ENCODE measurements around the gene PLEKHA6. TPM values are rescaled to one million over a fixed set of nuclear protein-coding genes. Genes with fewer than 3 reads are reported as not detected.

Gene PLEKHA6
- total and polyA plus RNA-seq, 2 of the 4 experiments (the other 2 are of a cell fraction): 8.2 to 19.9 TPM

GRCh38 chr1:204266504-204267034, 93.2 kb downstream of the PLEKHA6 start:
- Histone ChIP-seq H3K56ac (ENCODE audit: extremely low read depth, insufficient read depth, low read length) (no peak overlapping the region), H3K9me1 (ENCODE audit: insufficient read depth, low read length) (peaks cover 8% of the 10 kb centered on the region; the same call in 1 of the 2 replicates), H3K27ac (ENCODE audit: insufficient read depth, low read length) (no peak overlapping the region), H4K20me1 (ENCODE audit: insufficient read depth, low read length) (no peaks in the 10 kb centered on the region), H3K9me3 (ENCODE audit: control insufficient read depth, insufficient read depth, low read length) (no peaks in the 10 kb centered on the region), H3K14ac (replicated peaks; ENCODE audit: low read depth, low read length) (no peak overlapping the region; the same call in 1 of the 2 replicates), H2BK20ac (ENCODE audit: low read depth, low read length) (no peak overlapping the region), H2AK5ac (ENCODE audit: low read depth, low read length) (peak overlapping the region; percentile 44; the same call in 1 of the 2 replicates), H3K27me3 (ENCODE audit: control insufficient read depth, insufficient read depth, low read length) (no peaks in the 10 kb centered on the region), H4K5ac (ENCODE audit: low read depth, low read length) (no peak overlapping the region), H2BK5ac (ENCODE audit: low read depth, low read length, poor library complexity, severe bottlenecking) (no peak overlapping the region), H2BK120ac (ENCODE audit: low read depth, low read length) (no peak overlapping the region), H4K8ac (ENCODE audit: low read depth in 2 of 2, low read length in 2 of 2) (no peak overlapping the region), H4K91ac (ENCODE audit: insufficient read depth, low read depth, low read length) (no peak overlapping the region), H3K36me3 (ENCODE audit: control insufficient read depth, insufficient read depth, low read length) (peaks cover 33% of the 10 kb centered on the region), H3K4me3 (ENCODE audit: insufficient read depth, low read depth, low read length) (no peak overlapping the region), H2BK15ac (ENCODE audit: low read depth, low read length) (no peak overlapping the region), H3K9ac (ENCODE audit: low read depth, low read length) (no peak overlapping the region), H2AFZ (replicated peaks; ENCODE audit: low read length, poor library complexity) (no peak overlapping the region), H3K4me1 (ENCODE audit: control insufficient read depth, insufficient read depth, low read length) (peaks cover 13% of the 10 kb centered on the region), H3K23ac (ENCODE audit: low read depth, low read length) (no peak overlapping the region; the same call in 1 of the 2 replicates), H3K18ac (ENCODE audit: low read depth, low read length) (no peak overlapping the region), H3K4ac (ENCODE audit: low read depth, low read length) (no peak overlapping the region), H3K4me2 (ENCODE audit: low read depth, low read length) (no peak overlapping the region), H3K79me1 (ENCODE audit: low read depth in 1 of 2, low read length in 2 of 2) (no peaks in the 10 kb centered on the region), H2AK9ac (replicated peaks; ENCODE audit: low read depth, low read length, poor library complexity) (peak overlapping the region; percentile 49)
- POLR2A ChIA-PET (ENCODE audit: unreplicated experiment): no interaction called here
- intact Hi-C loops (cut with micrococcal nuclease): no loop called here
- BruUV-seq (replicated peaks): no TSS peak
- no peak for TF ChIP-seq CTCF (conservative IDR thresholded peaks at IDR 0.05; ENCODE audit: low read depth, low read length)
- TF ChIP-seq SMC3 (IDR thresholded peaks at IDR 0.05; ENCODE audit: low read depth, low read length): no peak
- no peak for TF ChIP-seq RCOR1 (IDR thresholded peaks at IDR 0.05; ENCODE audit: insufficient replicate concordance, low read length)
- TF ChIP-seq ELK1 (IDR thresholded peaks at IDR 0.05; ENCODE audit: borderline replicate concordance, low read depth, low read length): no peak
- TF ChIP-seq RAD21 (IDR thresholded peaks at IDR 0.05; ENCODE audit: low read length): no peak
- TF ChIP-seq BHLHE40 (IDR thresholded peaks at IDR 0.05; ENCODE audit: low read depth, low read length): no peak
- no peak for TF ChIP-seq MXI1 (IDR thresholded peaks at IDR 0.05; ENCODE audit: borderline replicate concordance, low read depth, low read length)
- TF ChIP-seq RFX5 (IDR thresholded peaks at IDR 0.05; ENCODE audit: low read depth, low read length): no peak
- TF ChIP-seq CHD1 (IDR thresholded peaks at IDR 0.05; ENCODE audit: low read depth, low read length): no peak
- TF ChIP-seq CEBPB (IDR thresholded peaks at IDR 0.05; ENCODE audit: low read depth, low read length): no peak
- WGBS, 2 experiments (ENCODE audit: extremely low coverage in 2 of 2, insufficient read length in 1 of 2): no CpG with 5 or more reads among the region's 5 CpGs
- in situ Hi-C loops (cut with MboI; ENCODE audit: low sequenced_read_pairs): no loop called here
- ATAC-seq (ENCODE audit: low read depth) (no peak), DNase-seq (no peak)
- CTCF ChIA-PET: no interaction called here
- dilution Hi-C loops (cut with HindIII; ENCODE audit: low sequenced_read_pairs, unreplicated experiment): no loop called here

All from IMR-90 (cell line).